Esophagus muscularis mucosa (tissue), 4 donors: ENCODE data around the gene S100A1. TPM values are rescaled to one million over a fixed set of nuclear protein-coding genes. Genes with fewer than 3 reads are reported as not detected.
"Not testable (repeated sequence)": the region's sequence is repeated elsewhere in the genome, so short reads cannot be mapped to it uniquely, and the experiment has no call there.

Experiments
- DNase-seq: peaks from one replicate; pipeline ENCODE4 v3.0.0-alpha.2; 2017; ENCODE audit errors: extremely low spot score
- H3K27ac ChIP-seq, 4 donors: fragments of 200-600 bp; sonication (generic); replicated peaks in 1 of 4; 1 replicate in 3 of 4; 2 replicates in 1 of 4; pipeline ENCODE4 v1.5.1; 2016 to 2019; ENCODE audit warnings: mild to moderate bottlenecking in 1 of 4
- H3K27me3 ChIP-seq, 4 donors: fragments of 200-600 bp; sonication (generic); one replicate each; pipeline versions ENCODE4 v1.5.1 to v1.6.0; 2016 to 2019
- H3K36me3 ChIP-seq, 4 donors: fragments of 200-600 bp; sonication (generic); one replicate each; pipeline ENCODE4 v1.5.1; 2016 to 2019
- H3K4me1 ChIP-seq, 4 donors: fragments of 200-600 bp; sonication (generic); one replicate each; pipeline ENCODE4 v1.5.1; 2016 to 2019
- H3K4me3 ChIP-seq, 4 donors: fragments of 200-600 bp; sonication (generic); 1 replicate in 2 of 4; 2 replicates in 2 of 4; pipeline ENCODE4 v1.5.1; 2016 to 2019; ENCODE audit warnings: mild to moderate bottlenecking in 4 of 4, moderate library complexity in 1 of 4
- H3K9me3 ChIP-seq, 4 donors: fragments of 200-600 bp; sonication (generic); 1 replicate in 3 of 4; 2 replicates in 1 of 4; pipeline ENCODE4 v1.5.1; 2016 to 2019
- EP300 ChIP-seq: sonication (generic); formaldehyde crosslinking; IDR thresholded peaks from one replicate; pipeline ENCODE4 v1.6.1; 2017; ENCODE audit warnings: antibody characterized with exemption
- POLR2A ChIP-seq: fragments of 450-650 bp; IDR thresholded peaks from one replicate; pipeline ENCODE4 v1.6.1; 2017; ENCODE audit warnings: antibody characterized with exemption, moderate library complexity, mild to moderate bottlenecking, low read depth
- POLR2AphosphoS5 ChIP-seq, 2 donors: sonication (generic); formaldehyde crosslinking; IDR thresholded peaks; one replicate each; pipeline ENCODE4 v1.6.1; 2017; ENCODE audit warnings: antibody characterized with exemption in 2 of 2
- WGBS: methylation state at CpG from one replicate; pipeline ENCODE4 v1.1.5; 2018; 5-methylcytosine and 5-hydroxymethylcytosine counted together
- intact Hi-C: fragments of 100-400 bp; cut with DNase I; formaldehyde crosslinking; loops from one replicate; pipeline ENCODE4 v1.15.1; 2023
- total RNA-seq, 4 donors: library from RNA; depleted of rRNA; stranded (reverse); fragments of >200 nt; gene quantifications; one replicate each; pipeline versions ENCODE4 v1.1.0 to v1.2.1, GENCODE V29; 2016
- TF ChIP-seq, protein P1 (sequence below), 3 experiments: fragments of 200-600 bp in 2 of 3; fragments of 450-650 bp in 1 of 3; sonication (generic) in 2 of 3; IDR thresholded peaks; one replicate each; pipeline ENCODE4 v1.5.1; 2017 to 2019; ENCODE audit warnings: antibody characterized with exemption in 3 of 3, mild to moderate bottlenecking in 2 of 3, moderate library complexity in 1 of 3

S100A1 gene
- 10 to 100 TPM in 2 of 4 donors, 1 to 10 TPM in 2; 4.3 to 17.9 (median 9.2) TPM for total RNA-seq

DNA sequence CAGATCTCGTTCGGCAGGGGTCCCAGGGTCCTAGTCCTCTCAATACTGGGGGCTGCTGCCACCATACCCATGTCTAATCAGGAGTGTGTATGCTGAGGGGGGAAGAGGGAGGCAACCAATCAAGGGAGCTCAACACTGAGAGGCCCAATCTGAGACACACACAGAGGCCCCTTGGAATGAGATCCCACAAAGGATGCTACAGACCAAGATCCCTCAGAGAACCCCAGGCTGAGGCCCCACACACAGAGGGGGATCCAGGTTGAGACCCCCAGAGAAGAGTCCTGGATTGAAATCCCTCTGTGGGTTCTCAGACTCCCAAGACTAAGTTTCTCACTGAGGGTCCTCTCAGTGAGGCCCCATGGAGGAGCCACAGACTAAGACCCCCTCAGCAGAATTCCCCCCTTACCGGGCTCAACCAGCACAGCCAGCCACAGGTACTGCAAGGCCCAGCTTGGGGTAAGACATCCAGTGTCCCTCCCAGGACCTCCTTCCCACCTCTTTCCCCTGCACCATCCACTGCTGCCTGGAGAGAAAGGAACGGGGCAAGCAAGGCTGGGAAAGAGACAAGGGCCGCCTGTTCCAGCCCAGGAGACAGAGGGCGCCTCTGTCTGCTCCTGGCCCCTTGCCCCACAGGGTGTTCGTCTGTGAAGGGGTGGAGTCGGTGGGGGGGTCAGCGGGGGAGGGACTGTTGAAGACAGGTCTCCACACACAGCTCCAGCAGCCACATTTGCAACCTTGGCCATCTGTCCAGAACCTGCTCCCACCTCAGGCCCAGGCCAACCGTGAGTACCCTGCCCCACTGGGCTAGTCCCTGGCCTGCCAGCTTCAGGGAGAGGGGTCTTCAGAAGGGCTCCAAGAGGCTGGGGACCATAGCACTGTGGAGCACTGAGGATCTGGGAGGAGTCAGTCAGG, at the start of gene S100A1:
Gene S100A1 (plus strand): TSS at position 720 of the 912 bp plus-strand sequence. CDS start 2,088 bp downstream, outside the sequence.
- Histone ChIP-seq H3K27ac (peak within 1 kb of the TSS; percentile 83 to 91 (median 88)), H3K4me3 (peak within 1 kb of the TSS; percentile 57 to 65 (median 62)), H3K9me3 (no peaks in the 10 kb centered on the region), H3K36me3 (peaks cover 0 to 23% (median 8%) of the 10 kb centered on the region in 4 donors), H3K4me1 (peaks cover 52 to 69% (median 64%) of the 10 kb centered on the region in 4 donors), H3K27me3 (no peaks in the 10 kb centered on the region)
- DNase-seq: no peak
- intact Hi-C loops: no loop called here
- TF ChIP-seq, protein P1, sequence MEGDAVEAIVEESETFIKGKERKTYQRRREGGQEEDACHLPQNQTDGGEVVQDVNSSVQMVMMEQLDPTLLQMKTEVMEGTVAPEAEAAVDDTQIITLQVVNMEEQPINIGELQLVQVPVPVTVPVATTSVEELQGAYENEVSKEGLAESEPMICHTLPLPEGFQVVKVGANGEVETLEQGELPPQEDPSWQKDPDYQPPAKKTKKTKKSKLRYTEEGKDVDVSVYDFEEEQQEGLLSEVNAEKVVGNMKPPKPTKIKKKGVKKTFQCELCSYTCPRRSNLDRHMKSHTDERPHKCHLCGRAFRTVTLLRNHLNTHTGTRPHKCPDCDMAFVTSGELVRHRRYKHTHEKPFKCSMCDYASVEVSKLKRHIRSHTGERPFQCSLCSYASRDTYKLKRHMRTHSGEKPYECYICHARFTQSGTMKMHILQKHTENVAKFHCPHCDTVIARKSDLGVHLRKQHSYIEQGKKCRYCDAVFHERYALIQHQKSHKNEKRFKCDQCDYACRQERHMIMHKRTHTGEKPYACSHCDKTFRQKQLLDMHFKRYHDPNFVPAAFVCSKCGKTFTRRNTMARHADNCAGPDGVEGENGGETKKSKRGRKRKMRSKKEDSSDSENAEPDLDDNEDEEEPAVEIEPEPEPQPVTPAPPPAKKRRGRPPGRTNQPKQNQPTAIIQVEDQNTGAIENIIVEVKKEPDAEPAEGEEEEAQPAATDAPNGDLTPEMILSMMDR (IDR thresholded peaks at IDR 0.05): no peak
- no peak for TF ChIP-seq POLR2AphosphoS5 (IDR thresholded peaks at IDR 0.05)
- no peak for TF ChIP-seq EP300
- no peak for TF ChIP-seq POLR2A
- WGBS: 76% methylated on average over 6 of the region's 10 CpGs

- TF ChIP-seq POLR2AphosphoS5 (IDR thresholded peaks at IDR 0.05): no peak
- TF ChIP-seq EP300: no peak
- no peak for TF ChIP-seq POLR2A
- TF ChIP-seq, protein P1 (IDR thresholded peaks at IDR 0.05): no peak
- no peaks in the 10 kb centered on the region for H3K9me3 ChIP-seq
- H3K27ac ChIP-seq: no peak overlapping the region
- H3K27me3 ChIP-seq: no peaks in the 10 kb centered on the region
- no peaks in the 10 kb centered on the region for H3K4me1 ChIP-seq
- H3K4me3 ChIP-seq: no peak overlapping the region
- no peaks in the 10 kb centered on the region for H3K36me3 ChIP-seq
- intact Hi-C loops: loop anchor here (10.0 kb wide), 1 partner anchor 76 kb away; the partner anchor contains the start of gene SNAPIN
- no peak for DNase-seq
Observed at GRCh38 chr1:153578490-153578889, 49.7 kb upstream of the S100A1 start.

GRCh38 chr1:153578936-153579335, 49.3 kb upstream of the S100A1 start:
- TF ChIP-seq POLR2AphosphoS5 (IDR thresholded peaks at IDR 0.05) (no peak), EP300 (no peak), POLR2A (no peak)
- TF ChIP-seq, protein P1 (IDR thresholded peaks at IDR 0.05): no peak
- no peak for DNase-seq
- no peak overlapping the region for H3K27ac ChIP-seq
- H3K27me3 ChIP-seq: no peaks in the 10 kb centered on the region
- H3K4me3 ChIP-seq: no peak overlapping the region
- H3K9me3 ChIP-seq: no peaks in the 10 kb centered on the region
- intact Hi-C loops: loop anchor here (10.0 kb wide), 1 partner anchor 76 kb away; the partner anchor contains the start of gene SNAPIN
- WGBS: 92% methylated on average over 3 of the region's 3 CpGs
- H3K36me3 ChIP-seq: no peaks in the 10 kb centered on the region
- H3K4me1 ChIP-seq: no peaks in the 10 kb centered on the region

DNA sequence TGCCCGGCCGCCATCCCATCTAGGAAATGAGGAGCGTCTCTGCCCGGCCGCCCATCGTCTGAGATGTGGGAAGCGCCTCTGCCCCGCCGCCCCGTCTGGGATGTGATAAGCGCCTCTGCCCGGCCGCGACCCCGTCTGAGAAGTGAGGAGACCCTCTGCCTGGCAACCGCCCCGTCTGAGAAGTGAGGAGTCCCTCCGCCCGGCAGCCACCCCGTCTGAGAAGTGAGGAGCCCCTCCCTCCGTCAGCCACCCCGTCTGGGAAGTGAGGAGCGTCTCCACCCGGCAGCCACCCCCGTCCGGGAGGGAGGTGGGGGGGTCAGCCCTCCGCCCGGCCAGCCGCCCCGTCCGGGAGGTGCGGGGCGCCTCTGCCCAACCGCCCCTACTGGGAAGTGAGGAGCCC, 45.4 kb upstream of the S100A1 start:
- DNase-seq, H3K4me3 ChIP-seq, H3K27me3 ChIP-seq, intact Hi-C loops, H3K4me1 ChIP-seq, H3K36me3 ChIP-seq, H3K27ac ChIP-seq, H3K9me3 ChIP-seq: not testable (repeated sequence)
- 98% methylated on average over 23 of the region's 34 CpGs for WGBS

DNA sequence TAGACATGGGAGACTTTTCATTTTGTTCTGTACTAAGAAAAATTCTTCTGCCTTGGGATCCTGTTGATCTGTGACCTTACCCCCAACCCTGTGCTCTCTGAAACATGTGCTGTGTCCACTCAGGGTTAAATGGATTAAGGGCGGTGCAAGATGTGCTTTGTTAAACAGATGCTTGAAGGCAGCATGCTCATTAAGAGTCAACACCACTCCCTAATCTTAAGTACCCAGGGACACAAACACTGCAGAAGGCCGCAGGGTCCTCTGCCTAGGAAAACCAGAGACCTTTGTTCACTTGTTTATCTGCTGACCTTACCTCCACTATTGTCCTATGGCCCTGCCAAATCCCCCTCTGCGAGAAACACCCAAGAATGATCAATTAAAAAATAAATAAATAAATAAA, 44.7 kb upstream of the S100A1 start:
- H3K27me3 ChIP-seq, H3K9me3 ChIP-seq, intact Hi-C loops, DNase-seq, H3K4me1 ChIP-seq, H3K4me3 ChIP-seq, H3K27ac ChIP-seq, H3K36me3 ChIP-seq: not testable (repeated sequence)
- 82% methylated on average over 3 of the region's 3 CpGs for WGBS
